GM18507 (cell line): Measurements from ENCODE around the gene C22orf31.

Experiments
- DNase-seq: peaks from one replicate; pipeline ENCODE4 v3.0.0; 2011; ENCODE audit warnings: low read depth; ENCODE audit not compliant: insufficient read length; ENCODE audit errors: extremely low spot score
- FAIRE-seq: peaks from 2 replicates; lab custom pipeline; 2011; peaks lifted over from hg19 to GRCh38; lab: Jason Lieb, UNC

The C22orf31 gene

GRCh38 chr22:29032014-29032475, 29.6 kb downstream of the C22orf31 start:
- FAIRE-seq (no peak), DNase-seq (no peak)

GRCh38 chr22:29031227-29032011, 30.2 kb downstream of the C22orf31 start:
- no peak for FAIRE-seq

GRCh38 chr22:29030618-29031226, 30.9 kb downstream of the C22orf31 start:
- FAIRE-seq (no peak), DNase-seq (no peak)

More at GRCh38 chr22:29031227-29032011, 30.2 kb downstream of the C22orf31 start:
- DNase-seq = no peak

- FAIRE-seq (no peak), DNase-seq (no peak)
Observed at GRCh38 chr22:29030016-29030617, 31.5 kb downstream of the C22orf31 start.

- no peak for DNase-seq
- no peak for FAIRE-seq
Observed at GRCh38 chr22:29029202-29030000, 32.2 kb downstream of the C22orf31 start.

GRCh38 chr22:29028468-29028867, 33.2 kb downstream of the C22orf31 start:
- no peak for FAIRE-seq

GRCh38 chr22:29026579-29026978, 35.1 kb downstream of the C22orf31 start:
- no peak for DNase-seq
- no peak for FAIRE-seq

More at GRCh38 chr22:29028468-29028867, 33.2 kb downstream of the C22orf31 start:
- no peak for DNase-seq

GRCh38 chr22:29023172-29023796, 38.3 kb downstream of the C22orf31 start:
- no peak for DNase-seq
- no peak for FAIRE-seq

- no peak for DNase-seq
- FAIRE-seq = peak; percentile 85
Observed at GRCh38 chr22:29022101-29022817, 39.4 kb downstream of the C22orf31 start.

- FAIRE-seq (no peak), DNase-seq (no peak)
Observed at GRCh38 chr22:29018293-29019189, 43.1 kb downstream of the C22orf31 start.

GRCh38 chr22:29016067-29016938, 45.3 kb downstream of the C22orf31 start:
- DNase-seq = no peak
- FAIRE-seq = peak; percentile 81

- no peak for FAIRE-seq
- no peak for DNase-seq
Observed at GRCh38 chr22:29014773-29015172, 46.9 kb downstream of the C22orf31 start.

- DNase-seq (no peak), FAIRE-seq (no peak)
Observed at GRCh38 chr22:29014293-29014692, 47.3 kb downstream of the C22orf31 start.

GRCh38 chr22:29012952-29013351, 48.7 kb downstream of the C22orf31 start:
- DNase-seq = no peak
- no peak for FAIRE-seq

GRCh38 chr22:29012101-29012433, 49.6 kb downstream of the C22orf31 start:
- FAIRE-seq (no peak), DNase-seq (no peak)

GRCh38 chr22:29011240-29012100, 50.2 kb downstream of the C22orf31 start:
- FAIRE-seq (no peak), DNase-seq (no peak)
